ENCODE measurements around the gene PEAR1. TPM values are rescaled to one million over a fixed set of nuclear protein-coding genes. Genes with fewer than 3 reads are reported as not detected.

The PEAR1 gene
- total RNA-seq, 2 donors from 2014 or later, result 7.9 to 12.5 TPM

GRCh38 chr1:156858959-156859522, 34.5 kb upstream of the PEAR1 start, which contains the start of gene INSRR:
Gene INSRR, minus strand, starts transcription at chr1:156859117. Its CDS starts 496 bp downstream, at chr1:156858621.
- Histone ChIP-seq H3K27ac (no peak within 1 kb of the TSS), H3K4me1 (peaks cover 0 to 33% of the 10 kb centered on the region in 2 donors), H3K27me3 (peaks cover 6 to 15% of the 10 kb centered on the region in 2 donors), H3K9me3 (no peaks in the 10 kb centered on the region), H3K4me3 (peak within 1 kb of the TSS; percentile 23 to 44), H3K36me3 (no peaks in the 10 kb centered on the region)
- no peak for TF ChIP-seq CTCF (IDR thresholded peaks at IDR 0.05)
- no peak for DNase-seq (ENCODE audit: low spot score)

- Histone ChIP-seq H3K4me1 (peaks cover 0 to 33% of the 10 kb centered on the region in 2 donors), H3K27me3 (peaks cover 6 to 15% of the 10 kb centered on the region in 2 donors), H3K4me3 (peak overlapping the region in 1 of 2 donors; percentile 44), H3K9me3 (no peaks in the 10 kb centered on the region), H3K27ac (no peak overlapping the region), H3K36me3 (no peaks in the 10 kb centered on the region)
- no peak for DNase-seq (ENCODE audit: low spot score)
- TF ChIP-seq CTCF (IDR thresholded peaks at IDR 0.05), result no peak
Observed at GRCh38 chr1:156859523-156860112, 33.9 kb upstream of the PEAR1 start.

GRCh38 chr1:156860113-156860627, 33.3 kb upstream of the PEAR1 start:
- H3K27me3 ChIP-seq, result peaks cover 6 to 15% of the 10 kb centered on the region in 2 donors
- no peaks in the 10 kb centered on the region for H3K36me3 ChIP-seq
- DNase-seq (ENCODE audit: low spot score), result no peak

GRCh38 chr1:156860628-156861423, 32.7 kb upstream of the PEAR1 start, which contains the start of gene NTRK1:
Gene NTRK1, plus strand, starts transcription at chr1:156860865. Its CDS starts 70 bp downstream, at chr1:156860935.
- peaks cover 0 to 33% of the 10 kb centered on the region in 2 donors for H3K4me1 ChIP-seq
- peak within 1 kb of the TSS in 1 of 2 donors; percentile 44 for H3K4me3 ChIP-seq
- DNase-seq (ENCODE audit: low spot score), result no peak
- H3K36me3 ChIP-seq, result no peaks in the 10 kb centered on the region
- peaks cover 6 to 15% of the 10 kb centered on the region in 2 donors for H3K27me3 ChIP-seq
- H3K27ac ChIP-seq, result no peak within 1 kb of the TSS
- no peaks in the 10 kb centered on the region for H3K9me3 ChIP-seq
- TF ChIP-seq CTCF (IDR thresholded peaks at IDR 0.05), result no peak

More at GRCh38 chr1:156860113-156860627, 33.3 kb upstream of the PEAR1 start:
- Histone ChIP-seq H3K27ac (no peak overlapping the region), H3K9me3 (no peaks in the 10 kb centered on the region), H3K4me1 (peaks cover 0 to 33% of the 10 kb centered on the region in 2 donors), H3K4me3 (peak overlapping the region in 1 of 2 donors; percentile 44)
- TF ChIP-seq CTCF (IDR thresholded peaks at IDR 0.05), result peak; percentile 66 to 94

- DNase-seq (ENCODE audit: low spot score), result no peak
- Histone ChIP-seq H3K9me3 (no peaks in the 10 kb centered on the region), H3K36me3 (no peaks in the 10 kb centered on the region), H3K27ac (no peak overlapping the region), H3K4me1 (peaks cover 0 to 33% of the 10 kb centered on the region in 2 donors), H3K27me3 (peaks cover 6 to 15% of the 10 kb centered on the region in 2 donors), H3K4me3 (no peak overlapping the region)
- TF ChIP-seq CTCF (IDR thresholded peaks at IDR 0.05), result no peak
Observed at GRCh38 chr1:156862584-156862983, 30.9 kb upstream of the PEAR1 start.
